OCI-LY3 (cell line): ENCODE data around the gene HHAT.

Source experiments
- H2AFZ ChIP-seq: fragments of 200-600, 300-600 bp; shearing (Covaris generic); 2 replicates; pipeline ENCODE4 v1.6.0; 2014; ENCODE audit warnings: antibody characterized with exemption, low read depth, low read length
- H3K27ac ChIP-seq: fragments of 200-600, 300-600 bp; sonication (generic); 2 replicates; pipeline ENCODE4 v1.5.1; 2014; ENCODE audit warnings: mild to moderate bottlenecking, low read length, moderate library complexity, mixed read lengths
- H3K27me3 ChIP-seq: fragments of 200-600, 300-600 bp; sonication (generic); 2 replicates; pipeline ENCODE4 v1.6.1; 2014; ENCODE audit warnings: low read depth, low read length, mixed read lengths
- H3K36me3 ChIP-seq: fragments of 200-600, 300-600 bp; sonication (generic); replicated peaks from 2 replicates; pipeline ENCODE3; 2014; ENCODE audit warnings: low read depth, low read length, mixed read lengths
- H3K4me1 ChIP-seq: fragments of 300-600, 200-600 bp; sonication (generic); 2 replicates; pipeline ENCODE4 v1.6.1; 2014; ENCODE audit warnings: low read length, mixed read lengths
- H3K4me2 ChIP-seq: fragments of 200-600, 300-600 bp; sonication (generic); 2 replicates; pipeline ENCODE4 v1.6.1; 2014; ENCODE audit warnings: low read length, mixed read lengths
- H3K4me3 ChIP-seq: fragments of 300-600, 200-600 bp; sonication (generic); 2 replicates; pipeline ENCODE4 v1.5.1; 2014; ENCODE audit warnings: antibody characterized with exemption, mild to moderate bottlenecking, low read length, moderate library complexity
- H3K79me2 ChIP-seq: fragments of 300-600, 200-600 bp; shearing (Covaris generic); 2 replicates; pipeline ENCODE4 v1.6.1; 2014; ENCODE audit warnings: mild to moderate bottlenecking, low read length, mixed read lengths
- H3K9ac ChIP-seq: fragments of 300-600, 200-600 bp; shearing (Covaris generic); 2 replicates; pipeline ENCODE4 v1.6.0; 2014; ENCODE audit warnings: mild to moderate bottlenecking, low read length, moderate library complexity
- H3K9me3 ChIP-seq: fragments of 200-600, 300-600 bp; shearing (Covaris generic); 2 replicates; pipeline ENCODE4 v1.6.1; 2014; ENCODE audit warnings: low read length, mixed read lengths; ENCODE audit not compliant: insufficient read depth
- H4K20me1 ChIP-seq: fragments of 200-600, 300-600 bp; sonication (generic); 2 replicates; pipeline ENCODE4 v1.6.1; 2016; ENCODE audit warnings: low read length, mixed read lengths; ENCODE audit not compliant: insufficient read depth
- EZH2phosphoT487 ChIP-seq: fragments of 200-600 bp; shearing (Covaris generic); IDR thresholded peaks from 2 replicates; pipeline ENCODE4 v1.6.1; 2018; ENCODE audit warnings: antibody characterized with exemption, mixed run types, low read depth
- TF ChIP-seq, protein P1 (sequence below): fragments of 200-600, 300-600 bp; sonication (generic); IDR thresholded peaks from 2 replicates; pipeline ENCODE4 v1.5.1; 2014; ENCODE audit warnings: antibody characterized with exemption, low read length, low read depth

The HHAT gene

DNA sequence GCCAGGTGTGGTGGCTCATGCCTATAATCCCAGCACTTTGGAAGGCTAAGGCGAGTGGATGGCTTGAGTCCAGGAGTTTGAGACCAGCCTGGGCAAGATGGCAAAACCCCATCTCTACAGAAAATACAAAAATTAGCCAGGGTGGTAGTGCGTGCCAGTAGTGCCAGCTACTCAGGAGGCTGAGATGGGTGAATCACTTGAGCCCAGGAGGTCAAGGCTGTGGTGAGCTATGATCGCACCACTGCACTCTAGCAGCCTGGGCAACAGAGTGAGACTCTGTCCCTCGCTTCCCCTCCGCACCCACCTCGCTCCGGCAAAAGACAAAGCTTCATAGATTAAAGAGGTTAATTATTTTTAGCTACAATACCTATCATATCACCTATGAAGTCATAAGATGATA, 100.0 kb downstream of the HHAT start:
- H3K4me2 ChIP-seq, result no peak overlapping the region
- no peak overlapping the region for H2AFZ ChIP-seq
- no peak overlapping the region for H3K4me3 ChIP-seq
- no peak overlapping the region for H3K27ac ChIP-seq
- H3K4me1 ChIP-seq, result no peaks in the 10 kb centered on the region
- no peaks in the 10 kb centered on the region for H3K79me2 ChIP-seq
- no peaks in the 10 kb centered on the region for H3K9me3 ChIP-seq
- TF ChIP-seq, protein P1, sequence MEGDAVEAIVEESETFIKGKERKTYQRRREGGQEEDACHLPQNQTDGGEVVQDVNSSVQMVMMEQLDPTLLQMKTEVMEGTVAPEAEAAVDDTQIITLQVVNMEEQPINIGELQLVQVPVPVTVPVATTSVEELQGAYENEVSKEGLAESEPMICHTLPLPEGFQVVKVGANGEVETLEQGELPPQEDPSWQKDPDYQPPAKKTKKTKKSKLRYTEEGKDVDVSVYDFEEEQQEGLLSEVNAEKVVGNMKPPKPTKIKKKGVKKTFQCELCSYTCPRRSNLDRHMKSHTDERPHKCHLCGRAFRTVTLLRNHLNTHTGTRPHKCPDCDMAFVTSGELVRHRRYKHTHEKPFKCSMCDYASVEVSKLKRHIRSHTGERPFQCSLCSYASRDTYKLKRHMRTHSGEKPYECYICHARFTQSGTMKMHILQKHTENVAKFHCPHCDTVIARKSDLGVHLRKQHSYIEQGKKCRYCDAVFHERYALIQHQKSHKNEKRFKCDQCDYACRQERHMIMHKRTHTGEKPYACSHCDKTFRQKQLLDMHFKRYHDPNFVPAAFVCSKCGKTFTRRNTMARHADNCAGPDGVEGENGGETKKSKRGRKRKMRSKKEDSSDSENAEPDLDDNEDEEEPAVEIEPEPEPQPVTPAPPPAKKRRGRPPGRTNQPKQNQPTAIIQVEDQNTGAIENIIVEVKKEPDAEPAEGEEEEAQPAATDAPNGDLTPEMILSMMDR, result no peak
- no peak for TF ChIP-seq EZH2phosphoT487
- no peaks in the 10 kb centered on the region for H3K27me3 ChIP-seq
- H3K9ac ChIP-seq, result no peak overlapping the region
- H4K20me1 ChIP-seq, result no peaks in the 10 kb centered on the region
- no peaks in the 10 kb centered on the region for H3K36me3 ChIP-seq

DNA sequence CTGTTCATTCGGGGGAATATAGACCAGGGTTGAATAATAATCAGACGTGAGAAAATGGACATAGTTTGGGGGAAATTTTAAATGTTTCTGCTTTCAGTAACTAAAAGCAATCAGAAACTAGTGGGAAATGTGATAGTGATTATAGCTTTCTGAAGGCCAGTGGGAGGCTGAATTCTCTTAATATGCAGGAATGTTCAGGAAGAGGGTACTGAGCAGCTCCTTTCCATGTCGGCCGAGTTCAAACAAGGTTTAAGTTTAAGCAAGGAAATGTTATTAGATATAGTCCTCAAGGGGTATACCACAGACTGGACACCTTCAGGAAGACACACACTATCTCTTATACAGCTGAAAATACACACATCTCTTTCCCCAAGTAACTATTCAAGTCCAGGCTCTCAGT, 105.5 kb downstream of the HHAT start:
- no peak overlapping the region for H2AFZ ChIP-seq
- no peak for TF ChIP-seq EZH2phosphoT487

DNA sequence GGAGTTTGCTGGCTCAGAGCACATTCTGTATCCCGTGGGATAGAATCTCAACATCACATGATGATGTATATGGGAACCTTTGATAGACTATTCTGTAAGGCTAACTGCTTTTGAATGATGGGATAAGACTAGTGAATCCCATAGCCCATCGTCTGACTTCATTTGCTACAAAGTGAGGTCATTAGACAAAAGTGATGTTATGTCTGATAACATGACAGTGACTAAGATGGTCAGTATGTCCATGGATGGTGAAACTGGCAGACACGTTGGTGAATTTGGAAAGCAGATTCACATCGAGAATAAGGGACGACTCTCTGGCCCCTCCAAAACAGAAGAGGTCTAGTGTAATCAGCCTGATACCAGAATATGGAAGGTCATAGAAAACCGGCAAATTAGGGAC, 108.4 kb downstream of the HHAT start:
- H3K36me3 ChIP-seq, result no peaks in the 10 kb centered on the region
- no peaks in the 10 kb centered on the region for H3K4me1 ChIP-seq
- TF ChIP-seq, protein P1, result no peak
- no peak for TF ChIP-seq EZH2phosphoT487
- H3K9me3 ChIP-seq, result no peaks in the 10 kb centered on the region
- H3K4me3 ChIP-seq, result no peak overlapping the region
- H4K20me1 ChIP-seq, result no peaks in the 10 kb centered on the region
- no peak overlapping the region for H2AFZ ChIP-seq
- no peak overlapping the region for H3K27ac ChIP-seq
- H3K79me2 ChIP-seq, result no peaks in the 10 kb centered on the region
- no peak overlapping the region for H3K4me2 ChIP-seq
- no peak overlapping the region for H3K9ac ChIP-seq
- no peaks in the 10 kb centered on the region for H3K27me3 ChIP-seq

More for the DNA sequence above, 105.5 kb downstream of the HHAT start:
- no peaks in the 10 kb centered on the region for H3K27me3 ChIP-seq
- no peak overlapping the region for H3K9ac ChIP-seq
- no peaks in the 10 kb centered on the region for H3K36me3 ChIP-seq
- no peaks in the 10 kb centered on the region for H3K79me2 ChIP-seq
- H3K4me2 ChIP-seq, result no peak overlapping the region
- H4K20me1 ChIP-seq, result no peaks in the 10 kb centered on the region
- H3K27ac ChIP-seq, result no peak overlapping the region
- no peaks in the 10 kb centered on the region for H3K9me3 ChIP-seq
- H3K4me1 ChIP-seq, result no peaks in the 10 kb centered on the region
- H3K4me3 ChIP-seq, result no peak overlapping the region

DNA sequence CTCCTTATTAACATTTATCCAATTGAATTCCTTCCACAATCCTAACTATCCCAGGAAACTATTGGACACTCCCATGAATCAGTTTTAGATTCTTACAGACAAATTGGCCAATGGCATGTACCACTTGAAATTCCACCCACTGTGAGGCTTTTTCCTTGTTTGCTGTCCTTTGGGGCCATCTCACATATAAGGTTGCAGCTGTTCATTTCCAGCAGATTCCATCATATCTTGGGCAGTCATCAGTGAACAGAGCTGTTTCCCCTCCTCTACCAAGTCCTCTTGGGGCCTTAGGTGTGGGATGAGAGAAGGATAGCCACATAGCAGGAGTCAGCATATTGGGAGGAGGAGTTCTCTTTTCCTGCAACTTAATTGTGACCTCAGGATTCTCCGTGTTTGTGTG, 109.1 kb downstream of the HHAT start:
- Histone ChIP-seq H3K9ac (no peak overlapping the region), H3K79me2 (no peaks in the 10 kb centered on the region), H3K4me1 (no peaks in the 10 kb centered on the region), H3K36me3 (no peaks in the 10 kb centered on the region), H3K4me3 (no peak overlapping the region), H3K9me3 (no peaks in the 10 kb centered on the region), H3K27me3 (no peaks in the 10 kb centered on the region), H3K4me2 (no peak overlapping the region), H2AFZ (no peak overlapping the region), H4K20me1 (no peaks in the 10 kb centered on the region), H3K27ac (no peak overlapping the region)
- TF ChIP-seq EZH2phosphoT487, result no peak
- TF ChIP-seq, protein P1, result no peak
